Chondrocyte (in vitro differentiated cells): ENCODE data around the gene CEMIP. TPM values are rescaled to one million over a fixed set of nuclear protein-coding genes. Genes with fewer than 3 reads are reported as not detected.
A peak's percentile ranks its signal among the peaks of the same experiment; 100 is the strongest.

ENCODE experiments used
- DNase-seq: peaks from one replicate; pipeline ENCODE4 v3.0.0; 2021; ENCODE audit warnings: mixed read lengths, low spot score
- H3K27ac Mint-ChIP-seq: one replicate; pipeline ENCODE4 v1.8.0; 2021; ENCODE audit warnings: mild to moderate bottlenecking, moderate library complexity, mixed read lengths; ENCODE audit not compliant: unreplicated experiment
- H3K27me3 Mint-ChIP-seq: 2 replicates; pipeline ENCODE4 v1.8.0; 2021; ENCODE audit warnings: low read depth, mixed read lengths
- H3K36me3 Mint-ChIP-seq: 2 replicates; pipeline ENCODE4 v1.8.0; 2021; ENCODE audit warnings: low read depth, mixed read lengths
- H3K4me1 Mint-ChIP-seq: 2 replicates; pipeline ENCODE4 v1.8.0; 2021; ENCODE audit warnings: low read depth, mild to moderate bottlenecking, mixed read lengths
- H3K4me3 Mint-ChIP-seq: one replicate; pipeline ENCODE4 v1.8.0; 2021; ENCODE audit warnings: mild to moderate bottlenecking, moderate library complexity, mixed read lengths; ENCODE audit not compliant: unreplicated experiment
- H3K9me3 Mint-ChIP-seq: 2 replicates; pipeline ENCODE4 v1.8.0; 2021; ENCODE audit warnings: low read depth, mixed read lengths
- CTCF ChIP-seq: fragments of 200-600 bp; sonication (generic); IDR thresholded peaks from 2 replicates; pipeline ENCODE4 v1.5.0; 2021; ENCODE audit warnings: antibody characterized with exemption, mild to moderate bottlenecking, moderate library complexity
- total RNA-seq: library from RNA; stranded (reverse); gene quantifications from 3 replicates; pipeline ENCODE4 v1.2.1, GENCODE V29; 2021

CEMIP gene
- total RNA-seq, 1 donor from 2014 or later: 146 TPM

- Mint-ChIP-seq H3K27me3 (no peaks in the 10 kb centered on the region), H3K4me1 (peaks cover 44% of the 10 kb centered on the region), H3K4me3 (no peak overlapping the region), H3K9me3 (peaks cover 12% of the 10 kb centered on the region), H3K27ac (peak overlapping the region; percentile 23), H3K36me3 (peaks cover 4% of the 10 kb centered on the region)
- DNase-seq: no peak
- TF ChIP-seq CTCF: no peak
Measured at GRCh38 chr15:80742081-80742480, 37.1 kb upstream of the CEMIP start.

- no peak overlapping the region for H3K4me3 Mint-ChIP-seq
- H3K27ac Mint-ChIP-seq: peak overlapping the region; percentile 89
- peaks cover 4% of the 10 kb centered on the region for H3K36me3 Mint-ChIP-seq
- H3K9me3 Mint-ChIP-seq: peaks cover 11% of the 10 kb centered on the region
- H3K27me3 Mint-ChIP-seq: no peaks in the 10 kb centered on the region
- TF ChIP-seq CTCF: no peak
- H3K4me1 Mint-ChIP-seq: peaks cover 49% of the 10 kb centered on the region
- DNase-seq: no peak
Measured at GRCh38 chr15:80743189-80743833, 35.9 kb upstream of the CEMIP start.

GRCh38 chr15:80744415-80744814 is 34.8 kb upstream of the CEMIP start:
- Mint-ChIP-seq H3K4me3 (no peak overlapping the region), H3K4me1 (peaks cover 49% of the 10 kb centered on the region), H3K27me3 (no peaks in the 10 kb centered on the region), H3K9me3 (peaks cover 5% of the 10 kb centered on the region), H3K36me3 (peaks cover 4% of the 10 kb centered on the region), H3K27ac (peak overlapping the region; percentile 89)
- no peak for TF ChIP-seq CTCF
- no peak for DNase-seq

GRCh38 chr15:80744826-80745225 is 34.3 kb upstream of the CEMIP start:
- no peak overlapping the region for H3K4me3 Mint-ChIP-seq
- peaks cover 3% of the 10 kb centered on the region for H3K36me3 Mint-ChIP-seq
- peak overlapping the region; percentile 89 for H3K27ac Mint-ChIP-seq
- no peak for TF ChIP-seq CTCF
- H3K4me1 Mint-ChIP-seq: peaks cover 49% of the 10 kb centered on the region
- peaks cover 5% of the 10 kb centered on the region for H3K9me3 Mint-ChIP-seq
- DNase-seq: no peak
- no peaks in the 10 kb centered on the region for H3K27me3 Mint-ChIP-seq

- peak overlapping the region; percentile 64 for H3K27ac Mint-ChIP-seq
- DNase-seq: no peak
- H3K4me3 Mint-ChIP-seq: no peak overlapping the region
- peaks cover 5% of the 10 kb centered on the region for H3K9me3 Mint-ChIP-seq
- no peak for TF ChIP-seq CTCF
- peaks cover 49% of the 10 kb centered on the region for H3K4me1 Mint-ChIP-seq
- no peaks in the 10 kb centered on the region for H3K27me3 Mint-ChIP-seq
- peaks cover 9% of the 10 kb centered on the region for H3K36me3 Mint-ChIP-seq
Measured at GRCh38 chr15:80745888-80746287, 33.3 kb upstream of the CEMIP start.
